ENCODE measurements around the gene TPK1.

DNA sequence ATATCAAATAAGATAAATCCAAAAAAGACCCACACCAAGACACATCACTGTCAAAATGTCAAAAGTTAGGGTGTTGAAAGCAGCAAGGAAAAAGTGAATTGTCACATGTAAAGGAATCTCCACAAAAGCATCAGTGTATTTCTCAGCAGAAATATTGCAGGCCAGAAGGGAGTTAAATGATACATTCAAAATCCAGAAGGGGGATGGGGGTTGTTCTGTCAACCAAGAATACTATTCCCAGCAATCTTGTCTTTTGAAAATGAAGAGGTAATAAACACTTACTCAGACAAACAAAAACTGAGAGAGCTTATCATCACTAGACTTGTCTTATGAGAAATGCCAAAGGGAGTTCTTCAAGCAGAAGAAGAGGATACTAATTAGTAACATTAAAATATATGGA lies 241.3 kb downstream of the TPK1 start:
- TF ChIP-seq SMC3 (IDR thresholded peaks at IDR 0.05) (no peak), CHD2 (IDR thresholded peaks at IDR 0.05; ENCODE audit: low read length, partially characterized antibody) (no peak), CEBPB (IDR thresholded peaks at IDR 0.05) (no peak), EHMT2 (IDR thresholded peaks at IDR 0.05; ENCODE audit: low read depth) (no peak), MAZ (IDR thresholded peaks at IDR 0.05; ENCODE audit: borderline replicate concordance, low read depth, low read length) (no peak), EP300 (IDR thresholded peaks at IDR 0.05) (no peak), FOXS1 (CRISPR knock-in tag; IDR thresholded peaks at IDR 0.05) (no peak), MAFK (IDR thresholded peaks at IDR 0.05; ENCODE audit: partially characterized antibody) (no peak), FOSB (CRISPR knock-in tag; IDR thresholded peaks at IDR 0.05) (no peak), NR3C1 (IDR thresholded peaks at IDR 0.05) (no peak)
- TF ChIP-seq, protein P1, sequence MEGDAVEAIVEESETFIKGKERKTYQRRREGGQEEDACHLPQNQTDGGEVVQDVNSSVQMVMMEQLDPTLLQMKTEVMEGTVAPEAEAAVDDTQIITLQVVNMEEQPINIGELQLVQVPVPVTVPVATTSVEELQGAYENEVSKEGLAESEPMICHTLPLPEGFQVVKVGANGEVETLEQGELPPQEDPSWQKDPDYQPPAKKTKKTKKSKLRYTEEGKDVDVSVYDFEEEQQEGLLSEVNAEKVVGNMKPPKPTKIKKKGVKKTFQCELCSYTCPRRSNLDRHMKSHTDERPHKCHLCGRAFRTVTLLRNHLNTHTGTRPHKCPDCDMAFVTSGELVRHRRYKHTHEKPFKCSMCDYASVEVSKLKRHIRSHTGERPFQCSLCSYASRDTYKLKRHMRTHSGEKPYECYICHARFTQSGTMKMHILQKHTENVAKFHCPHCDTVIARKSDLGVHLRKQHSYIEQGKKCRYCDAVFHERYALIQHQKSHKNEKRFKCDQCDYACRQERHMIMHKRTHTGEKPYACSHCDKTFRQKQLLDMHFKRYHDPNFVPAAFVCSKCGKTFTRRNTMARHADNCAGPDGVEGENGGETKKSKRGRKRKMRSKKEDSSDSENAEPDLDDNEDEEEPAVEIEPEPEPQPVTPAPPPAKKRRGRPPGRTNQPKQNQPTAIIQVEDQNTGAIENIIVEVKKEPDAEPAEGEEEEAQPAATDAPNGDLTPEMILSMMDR (IDR thresholded peaks at IDR 0.05): no peak
- TF ChIP-seq, protein P2, sequence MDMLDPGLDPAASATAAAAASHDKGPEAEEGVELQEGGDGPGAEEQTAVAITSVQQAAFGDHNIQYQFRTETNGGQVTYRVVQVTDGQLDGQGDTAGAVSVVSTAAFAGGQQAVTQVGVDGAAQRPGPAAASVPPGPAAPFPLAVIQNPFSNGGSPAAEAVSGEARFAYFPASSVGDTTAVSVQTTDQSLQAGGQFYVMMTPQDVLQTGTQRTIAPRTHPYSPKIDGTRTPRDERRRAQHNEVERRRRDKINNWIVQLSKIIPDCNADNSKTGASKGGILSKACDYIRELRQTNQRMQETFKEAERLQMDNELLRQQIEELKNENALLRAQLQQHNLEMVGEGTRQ (IDR thresholded peaks at IDR 0.05): no peak
